Loucy (cell line): ENCODE measurements around the gene ARVCF.

Source experiments
- H2AFZ ChIP-seq: fragments of 200-600 bp; sonication (generic); 2 replicates; pipeline ENCODE4 v1.6.0; 2016; ENCODE audit warnings: antibody characterized with exemption, mild to moderate bottlenecking, low read length, moderate library complexity
- H3F3A ChIP-seq: fragments of 200-600 bp; 2 replicates; pipeline ENCODE4 v1.6.0; 2016; ENCODE audit warnings: antibody characterized with exemption, low read depth, mild to moderate bottlenecking
- H3K27me3 ChIP-seq: fragments of 200-600 bp; sonication (generic); 2 replicates; pipeline ENCODE4 v1.6.1; 2014; ENCODE audit warnings: low read length, mild to moderate bottlenecking; ENCODE audit not compliant: insufficient read depth, poor library complexity, severe bottlenecking
- H3K36me3 ChIP-seq: fragments of 200-600 bp; sonication (generic); 2 replicates; pipeline ENCODE4 v1.6.1; 2016; ENCODE audit warnings: low read length; ENCODE audit not compliant: insufficient read depth
- H3K4me1 ChIP-seq: fragments of 200-600 bp; sonication (generic); 2 replicates; pipeline ENCODE4 v1.5.1; 2014; ENCODE audit warnings: low read length, mild to moderate bottlenecking; ENCODE audit not compliant: insufficient read depth, poor library complexity, severe bottlenecking
- H3K4me2 ChIP-seq: fragments of 200-600 bp; sonication (generic); 2 replicates; pipeline ENCODE4 v1.6.0; 2014; ENCODE audit warnings: antibody characterized with exemption, low read length, low read depth, mild to moderate bottlenecking; ENCODE audit not compliant: poor library complexity, severe bottlenecking
- H3K4me3 ChIP-seq: fragments of 200-600 bp; sonication (generic); 2 replicates; pipeline ENCODE4 v1.5.1; 2014; ENCODE audit warnings: low read length, mild to moderate bottlenecking, mixed read lengths; ENCODE audit not compliant: poor library complexity, severe bottlenecking
- H3K79me2 ChIP-seq: fragments of 200-600 bp; sonication (generic); 2 replicates; pipeline ENCODE4 v1.6.1; 2014; ENCODE audit warnings: low read length; ENCODE audit not compliant: insufficient read depth
- H3K9ac ChIP-seq: fragments of 200-600 bp; sonication (generic); 2 replicates; pipeline ENCODE4 v1.6.0; 2014; ENCODE audit warnings: mild to moderate bottlenecking, low read depth, low read length, moderate library complexity; ENCODE audit not compliant: poor library complexity, severe bottlenecking
- H3K9me2 ChIP-seq: fragments of 200-600 bp; sonication (generic); replicated peaks from 2 replicates; pipeline ENCODE4 v1.6.1; 2016; ENCODE audit warnings: low read depth, low read length, mixed read lengths
- H3K9me3 ChIP-seq: fragments of 200-600 bp; sonication (generic); 2 replicates; pipeline ENCODE4 v1.6.1; 2014; ENCODE audit warnings: mild to moderate bottlenecking, antibody characterized with exemption, low read length, low read depth; ENCODE audit not compliant: insufficient read depth
- H4K20me1 ChIP-seq: fragments of 200-600 bp; sonication (generic); 2 replicates; pipeline ENCODE4 v1.6.0; 2014; ENCODE audit warnings: antibody characterized with exemption, low read length, mild to moderate bottlenecking; ENCODE audit not compliant: insufficient read depth, poor library complexity, severe bottlenecking
- EZH2phosphoT487 ChIP-seq: fragments of 200-600 bp; IDR thresholded peaks from 2 replicates; pipeline ENCODE4 v1.6.1; 2018; ENCODE audit warnings: antibody characterized with exemption, mild to moderate bottlenecking, moderate library complexity, borderline replicate concordance
- TF ChIP-seq, protein P1 (sequence below): fragments of 200-600 bp; sonication (generic); conservative IDR thresholded peaks from 2 replicates; pipeline ENCODE4 v1.5.1; 2014; ENCODE audit warnings: mild to moderate bottlenecking, antibody characterized with exemption, low read length

The ARVCF gene

DNA sequence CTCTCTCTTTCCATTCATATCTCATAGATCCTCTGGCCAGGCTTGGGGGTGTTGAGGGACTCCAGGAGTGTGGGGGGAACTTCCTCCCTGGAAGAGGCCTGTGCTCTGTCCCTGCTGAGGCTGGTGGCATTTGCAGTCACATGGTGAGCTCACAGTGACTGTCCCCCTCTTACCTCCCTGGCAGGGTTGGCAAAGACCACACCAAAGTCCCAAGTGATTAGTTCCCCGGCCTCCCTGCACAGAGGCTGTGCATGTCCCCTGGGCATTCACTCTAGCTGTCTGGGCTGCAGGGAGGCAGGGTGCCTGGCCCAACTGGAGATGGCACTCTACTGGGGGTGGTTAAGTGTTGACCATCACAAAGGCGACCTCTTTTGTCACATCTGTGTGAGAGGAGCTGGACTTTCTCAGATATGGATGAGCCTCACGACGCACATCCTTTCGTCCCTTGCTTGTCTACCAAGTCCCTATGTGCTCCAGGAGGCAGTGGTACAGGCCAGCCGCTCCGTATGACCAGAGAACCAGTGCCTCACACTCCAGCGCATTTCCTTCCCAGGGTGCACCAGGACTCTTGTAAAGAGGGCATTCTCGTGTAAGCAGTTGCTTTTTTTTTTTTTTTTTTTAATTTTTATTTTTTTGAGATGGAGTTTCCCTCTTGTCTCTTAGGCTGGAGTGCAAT lies 13.1 kb upstream of the ARVCF start:
- Histone ChIP-seq H3K9me2 (no peaks in the 10 kb centered on the region), H3K4me2 (no peak overlapping the region), H3K9ac (no peak overlapping the region), H3K4me3 (no peak overlapping the region), H3K79me2 (no peaks in the 10 kb centered on the region; the same call in 1 of the 2 replicates), H3F3A (no peaks in the 10 kb centered on the region), H3K36me3 (no peaks in the 10 kb centered on the region), H3K4me1 (peaks cover 8% of the 10 kb centered on the region), H3K9me3 (no peaks in the 10 kb centered on the region), H4K20me1 (no peaks in the 10 kb centered on the region), H3K27me3 (no peaks in the 10 kb centered on the region), H2AFZ (no peak overlapping the region)
- no peak for TF ChIP-seq EZH2phosphoT487
- TF ChIP-seq, protein P1, sequence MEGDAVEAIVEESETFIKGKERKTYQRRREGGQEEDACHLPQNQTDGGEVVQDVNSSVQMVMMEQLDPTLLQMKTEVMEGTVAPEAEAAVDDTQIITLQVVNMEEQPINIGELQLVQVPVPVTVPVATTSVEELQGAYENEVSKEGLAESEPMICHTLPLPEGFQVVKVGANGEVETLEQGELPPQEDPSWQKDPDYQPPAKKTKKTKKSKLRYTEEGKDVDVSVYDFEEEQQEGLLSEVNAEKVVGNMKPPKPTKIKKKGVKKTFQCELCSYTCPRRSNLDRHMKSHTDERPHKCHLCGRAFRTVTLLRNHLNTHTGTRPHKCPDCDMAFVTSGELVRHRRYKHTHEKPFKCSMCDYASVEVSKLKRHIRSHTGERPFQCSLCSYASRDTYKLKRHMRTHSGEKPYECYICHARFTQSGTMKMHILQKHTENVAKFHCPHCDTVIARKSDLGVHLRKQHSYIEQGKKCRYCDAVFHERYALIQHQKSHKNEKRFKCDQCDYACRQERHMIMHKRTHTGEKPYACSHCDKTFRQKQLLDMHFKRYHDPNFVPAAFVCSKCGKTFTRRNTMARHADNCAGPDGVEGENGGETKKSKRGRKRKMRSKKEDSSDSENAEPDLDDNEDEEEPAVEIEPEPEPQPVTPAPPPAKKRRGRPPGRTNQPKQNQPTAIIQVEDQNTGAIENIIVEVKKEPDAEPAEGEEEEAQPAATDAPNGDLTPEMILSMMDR = no peak

GRCh38 chr22:20028855-20029549 lies 12.4 kb upstream of the ARVCF start:
- H3K9me2 ChIP-seq = no peaks in the 10 kb centered on the region
- no peaks in the 10 kb centered on the region for H3K9me3 ChIP-seq
- no peaks in the 10 kb centered on the region for H3F3A ChIP-seq
- H3K36me3 ChIP-seq = no peaks in the 10 kb centered on the region
- no peaks in the 10 kb centered on the region for H4K20me1 ChIP-seq
- no peak overlapping the region for H2AFZ ChIP-seq
- no peaks in the 10 kb centered on the region for H3K27me3 ChIP-seq
- H3K79me2 ChIP-seq = no peaks in the 10 kb centered on the region; the same call in 1 of the 2 replicates
- H3K4me2 ChIP-seq = no peak overlapping the region
- TF ChIP-seq, protein P1 = no peak
- no peak for TF ChIP-seq EZH2phosphoT487
- no peak overlapping the region for H3K9ac ChIP-seq
- no peak overlapping the region for H3K4me3 ChIP-seq
- H3K4me1 ChIP-seq = peaks cover 8% of the 10 kb centered on the region

- peaks cover 3% of the 10 kb centered on the region; the same call in 1 of the 2 replicates for H3K79me2 ChIP-seq
- no peaks in the 10 kb centered on the region for H4K20me1 ChIP-seq
- H3K36me3 ChIP-seq = no peaks in the 10 kb centered on the region
- H3K4me2 ChIP-seq = no peak overlapping the region
- H3K4me3 ChIP-seq = no peak overlapping the region
- H3K9me3 ChIP-seq = no peaks in the 10 kb centered on the region
- H3F3A ChIP-seq = no peaks in the 10 kb centered on the region
- no peak overlapping the region for H2AFZ ChIP-seq
- no peaks in the 10 kb centered on the region for H3K9me2 ChIP-seq
- peaks cover 8% of the 10 kb centered on the region for H3K4me1 ChIP-seq
- no peaks in the 10 kb centered on the region for H3K27me3 ChIP-seq
- H3K9ac ChIP-seq = no peak overlapping the region
- no peak for TF ChIP-seq EZH2phosphoT487
- TF ChIP-seq, protein P1 = peak; percentile 40
Measured at GRCh38 chr22:20027966-20028854, 11.6 kb upstream of the ARVCF start.
